Skeletal muscle satellite cell (primary cell): Measurements from ENCODE around the gene NEK2. TPM values are rescaled to one million over a fixed set of nuclear protein-coding genes. Genes with fewer than 3 reads are reported as not detected.
"Not testable (repeated sequence)": the region's sequence is repeated elsewhere in the genome, so short reads cannot be mapped to it uniquely, and the experiment has no call there.

Experiments used
- H3K27me3 ChIP-seq: 2 replicates; pipeline ENCODE4 v1.7.0; 2013; ENCODE audit warnings: low read length; ENCODE audit not compliant: control insufficient read depth, insufficient read depth
- H3K36me3 ChIP-seq: 2 replicates; pipeline ENCODE4 v1.7.0; 2013; ENCODE audit warnings: mild to moderate bottlenecking, control low read depth, low read length; ENCODE audit not compliant: insufficient read depth
- H3K4me1 ChIP-seq: 2 replicates; pipeline ENCODE4 v1.7.0; 2013; ENCODE audit warnings: low read length; ENCODE audit not compliant: control insufficient read depth, insufficient read depth
- H3K4me2 ChIP-seq: 2 replicates; pipeline ENCODE4 v1.7.0; 2013; ENCODE audit warnings: mild to moderate bottlenecking, low read length
- H3K4me3 ChIP-seq: 2 replicates; pipeline ENCODE4 v1.7.0; 2013; ENCODE audit warnings: low read length
- H3K9ac ChIP-seq: 2 replicates; pipeline ENCODE4 v1.7.0; 2013; ENCODE audit warnings: mild to moderate bottlenecking, low read depth, low read length, moderate library complexity
- H3K9me3 ChIP-seq: replicated peaks from 2 replicates; pipeline ENCODE4 v1.7.0; 2013; ENCODE audit warnings: mild to moderate bottlenecking, control low read depth, low read length
- total RNA-seq: library from RNA; depleted of rRNA; stranded (reverse); fragments of >200 nt; gene quantifications from 2 replicates; pipeline ENCODE4 v1.2.3, GENCODE V29; 2012; rRNA removed

NEK2 gene
- total RNA-seq, result 10.4 and 12.0 TPM in 2 replicates

GRCh38 chr1:211675230-211676105 is at the start of gene NEK2:
TSS of gene NEK2 (minus strand) at chr1:211675621. CDS start at chr1:211675479, 142 bp downstream.
- Histone ChIP-seq H3K4me3 (peak within 1 kb of the TSS; percentile 86), H3K9me3 (no peaks in the 10 kb centered on the region), H3K9ac (peak within 1 kb of the TSS; percentile 79)

GRCh38 chr1:211724687-211725196 is 49.3 kb upstream of the NEK2 start:
- Histone ChIP-seq H3K36me3 (no peaks in the 10 kb centered on the region), H3K9ac (no peak overlapping the region), H3K9me3 (no peaks in the 10 kb centered on the region), H3K4me2 (no peak overlapping the region), H3K4me1 (no peaks in the 10 kb centered on the region), H3K27me3 (peaks cover 20% of the 10 kb centered on the region), H3K4me3 (no peak overlapping the region)

More at GRCh38 chr1:211675230-211676105, at the start of gene NEK2:
- H3K4me2 ChIP-seq, result peak within 1 kb of the TSS; percentile 96
- peaks cover 9% of the 10 kb centered on the region for H3K4me1 ChIP-seq
- H3K36me3 ChIP-seq, result peaks cover 6% of the 10 kb centered on the region
- no peaks in the 10 kb centered on the region for H3K27me3 ChIP-seq

GRCh38 chr1:211723273-211723672 is 47.9 kb upstream of the NEK2 start:
- no peaks in the 10 kb centered on the region for H3K36me3 ChIP-seq
- no peaks in the 10 kb centered on the region for H3K4me1 ChIP-seq
- no peaks in the 10 kb centered on the region for H3K9me3 ChIP-seq
- H3K27me3 ChIP-seq, result peaks cover 25% of the 10 kb centered on the region
- no peak overlapping the region for H3K4me2 ChIP-seq
- no peak overlapping the region for H3K9ac ChIP-seq
- H3K4me3 ChIP-seq, result no peak overlapping the region

GRCh38 chr1:211722277-211723175 is 47.1 kb upstream of the NEK2 start:
- Histone ChIP-seq H3K9ac (no peak overlapping the region), H3K36me3 (no peaks in the 10 kb centered on the region), H3K9me3 (no peaks in the 10 kb centered on the region), H3K4me1 (no peaks in the 10 kb centered on the region), H3K4me2 (no peak overlapping the region), H3K4me3 (no peak overlapping the region), H3K27me3 (peaks cover 27% of the 10 kb centered on the region)

- H3K9ac ChIP-seq, H3K4me2 ChIP-seq, H3K4me1 ChIP-seq, H3K36me3 ChIP-seq, H3K4me3 ChIP-seq, H3K9me3 ChIP-seq: not testable (repeated sequence)
- H3K27me3 ChIP-seq, result peaks cover 15% of the 10 kb centered on the region
Observed at GRCh38 chr1:211716555-211716954, 41.1 kb upstream of the NEK2 start.

- Histone ChIP-seq H3K4me3 (no peak overlapping the region), H3K4me2 (no peak overlapping the region), H3K27me3 (peaks cover 11% of the 10 kb centered on the region), H3K36me3 (no peaks in the 10 kb centered on the region), H3K9me3 (no peaks in the 10 kb centered on the region), H3K4me1 (no peaks in the 10 kb centered on the region), H3K9ac (no peak overlapping the region)
Observed at GRCh38 chr1:211715971-211716370, 40.5 kb upstream of the NEK2 start.

- Histone ChIP-seq H3K27me3 (peaks cover 10% of the 10 kb centered on the region), H3K36me3 (no peaks in the 10 kb centered on the region), H3K4me3 (no peak overlapping the region), H3K9ac (no peak overlapping the region), H3K4me2 (no peak overlapping the region), H3K4me1 (no peaks in the 10 kb centered on the region), H3K9me3 (no peaks in the 10 kb centered on the region)
Observed at GRCh38 chr1:211714154-211714553, 38.7 kb upstream of the NEK2 start.

GRCh38 chr1:211713231-211713630 is 37.8 kb upstream of the NEK2 start:
- Histone ChIP-seq H3K9ac (no peak overlapping the region), H3K27me3 (peaks cover 5% of the 10 kb centered on the region), H3K9me3 (no peaks in the 10 kb centered on the region), H3K4me1 (no peaks in the 10 kb centered on the region), H3K4me3 (no peak overlapping the region), H3K4me2 (no peak overlapping the region), H3K36me3 (no peaks in the 10 kb centered on the region)

GRCh38 chr1:211711315-211711705 is 35.9 kb upstream of the NEK2 start:
- no peaks in the 10 kb centered on the region for H3K27me3 ChIP-seq

GRCh38 chr1:211710566-211711314 is 35.3 kb upstream of the NEK2 start:
- Histone ChIP-seq H3K9me3 (no peaks in the 10 kb centered on the region), H3K9ac (no peak overlapping the region), H3K4me2 (no peak overlapping the region), H3K36me3 (no peaks in the 10 kb centered on the region), H3K4me1 (no peaks in the 10 kb centered on the region), H3K27me3 (no peaks in the 10 kb centered on the region), H3K4me3 (no peak overlapping the region)

More at GRCh38 chr1:211711315-211711705, 35.9 kb upstream of the NEK2 start:
- Histone ChIP-seq H3K36me3 (no peaks in the 10 kb centered on the region), H3K9me3 (no peaks in the 10 kb centered on the region), H3K4me2 (no peak overlapping the region), H3K9ac (no peak overlapping the region), H3K4me3 (no peak overlapping the region), H3K4me1 (no peaks in the 10 kb centered on the region)

GRCh38 chr1:211708926-211709325 is 33.5 kb upstream of the NEK2 start:
- Histone ChIP-seq H3K27me3 (peaks cover under 1% of the 10 kb centered on the region), H3K36me3 (no peaks in the 10 kb centered on the region), H3K9ac (no peak overlapping the region), H3K4me2 (no peak overlapping the region), H3K4me1 (no peaks in the 10 kb centered on the region), H3K9me3 (no peaks in the 10 kb centered on the region), H3K4me3 (no peak overlapping the region)
